Neural cell (in vitro differentiated cells): ENCODE results near the gene TMCC1. TPM values are rescaled to one million over a fixed set of nuclear protein-coding genes. Genes with fewer than 3 reads are reported as not detected.
"Not testable (repeated sequence)": the region's sequence is repeated elsewhere in the genome, so short reads cannot be mapped to it uniquely, and the experiment has no call there.

Experiments
- H2AFZ ChIP-seq: fragments of 200-600, 300-800 bp; sonication (generic), shearing (Covaris generic); 2 replicates; pipeline ENCODE4 v1.6.0; 2014; ENCODE audit warnings: low read depth, mild to moderate bottlenecking, antibody characterized with exemption, low read length, moderate library complexity
- H3F3A ChIP-seq: fragments of 200-600 bp; shearing (Covaris generic); 2 replicates; pipeline ENCODE4 v1.6.1; 2016; ENCODE audit warnings: mild to moderate bottlenecking, moderate library complexity, mixed read lengths, antibody characterized with exemption, low read length; ENCODE audit not compliant: insufficient read depth, poor library complexity, severe bottlenecking
- H3K27ac ChIP-seq: fragments of 200-600, 300-800 bp; sonication (generic), shearing (Covaris generic); 2 replicates; pipeline ENCODE4 v1.5.1; 2014; ENCODE audit warnings: mild to moderate bottlenecking, low read length, moderate library complexity
- H3K27me3 ChIP-seq: fragments of 300-800, 200-600 bp; sonication (generic), shearing (Covaris generic); 2 replicates; pipeline ENCODE4 v1.6.0; 2014; ENCODE audit warnings: mild to moderate bottlenecking, low read depth, low read length, moderate library complexity; ENCODE audit not compliant: insufficient read depth
- H3K36me3 ChIP-seq: fragments of 300-800, 200-600 bp; sonication (generic), shearing (Covaris generic); 2 replicates; pipeline ENCODE4 v1.5.1; 2014; ENCODE audit warnings: mild to moderate bottlenecking, antibody characterized with exemption, low read length, moderate library complexity; ENCODE audit not compliant: insufficient read depth
- H3K4me2 ChIP-seq: fragments of 300-800, 200-600 bp; sonication (generic), shearing (Covaris generic); 2 replicates; pipeline ENCODE4 v1.6.0; 2014; ENCODE audit warnings: mild to moderate bottlenecking, low read length
- H3K4me3 ChIP-seq: fragments of 300-800, 200-600 bp; sonication (generic), shearing (Covaris generic); 2 replicates; pipeline ENCODE4 v1.5.1; 2014; ENCODE audit warnings: mild to moderate bottlenecking, low read length, moderate library complexity
- H3K79me2 ChIP-seq: fragments of 200-600 bp; shearing (Covaris generic); replicated peaks from 2 replicates; pipeline ENCODE4 v1.6.0; 2014; ENCODE audit warnings: mild to moderate bottlenecking, low read length, moderate library complexity; ENCODE audit not compliant: insufficient read depth
- H3K9ac ChIP-seq: fragments of 300-800, 200-600 bp; sonication (generic), shearing (Covaris generic); 2 replicates; pipeline ENCODE4 v1.6.1; 2016; ENCODE audit warnings: mild to moderate bottlenecking, low read length, mixed read lengths
- H3K9me2 ChIP-seq: fragments of 200-600 bp; shearing (Covaris generic); 2 replicates; pipeline ENCODE4 v1.6.1; 2016; ENCODE audit warnings: mild to moderate bottlenecking, low read length, mixed read lengths; ENCODE audit not compliant: insufficient read depth
- H3K9me3 ChIP-seq: fragments of 200-600, 300-800 bp; sonication (generic), shearing (Covaris generic); 2 replicates; pipeline ENCODE4 v1.6.1; 2016; ENCODE audit warnings: mild to moderate bottlenecking, mixed run types, low read length, moderate library complexity, mixed read lengths
- H4K20me1 ChIP-seq: fragments of 200-600 bp; shearing (Covaris generic); 2 replicates; pipeline ENCODE4 v1.6.1; 2016; ENCODE audit warnings: mild to moderate bottlenecking, mixed run types; ENCODE audit not compliant: insufficient read depth
- EP300 ChIP-seq: fragments of 450-650 bp; conservative IDR thresholded peaks from 2 replicates; pipeline ENCODE4 v1.6.1; 2014; ENCODE audit warnings: antibody characterized with exemption, mild to moderate bottlenecking, moderate library complexity; ENCODE audit not compliant: poor library complexity, severe bottlenecking
- EZH2 ChIP-seq: fragments of 200-600, 300-800 bp; shearing (Covaris generic), sonication (generic); IDR thresholded peaks from 2 replicates; pipeline ENCODE4 v1.6.1; 2014; ENCODE audit warnings: antibody characterized with exemption, low read length, borderline replicate concordance, mild to moderate bottlenecking; ENCODE audit not compliant: insufficient read depth, poor library complexity, severe bottlenecking
- MXI1 ChIP-seq: fragments of 450-650 bp; conservative IDR thresholded peaks from 2 replicates; pipeline ENCODE4 v1.6.1; 2014; ENCODE audit warnings: antibody characterized with exemption, mild to moderate bottlenecking; ENCODE audit not compliant: poor library complexity, severe bottlenecking
- POLR2AphosphoS5 ChIP-seq: IDR thresholded peaks from 2 replicates; pipeline ENCODE4 v1.6.1; 2012
- RAD21 ChIP-seq: fragments of 450-650 bp; conservative IDR thresholded peaks from 2 replicates; pipeline ENCODE4 v1.6.1; 2014; ENCODE audit warnings: antibody characterized with exemption, mild to moderate bottlenecking, moderate library complexity
- REST ChIP-seq: IDR thresholded peaks from 2 replicates; pipeline ENCODE4 v1.6.1; 2012; ENCODE audit warnings: borderline replicate concordance
- SMC3 ChIP-seq: fragments of 450-650 bp; conservative IDR thresholded peaks from 2 replicates; pipeline ENCODE4 v1.6.1; 2014; ENCODE audit warnings: antibody characterized with exemption, mild to moderate bottlenecking, moderate library complexity; ENCODE audit not compliant: poor library complexity
- TAF1 ChIP-seq: IDR thresholded peaks from 2 replicates; pipeline ENCODE4 v1.6.1; 2012; ENCODE audit warnings: low read depth
- polyA plus RNA-seq: library from polyadenylated mRNA; depleted of rRNA; stranded (reverse); fragments of >200 nt; gene quantifications from 2 replicates; pipeline ENCODE4 v1.2.3, GENCODE V29; 2014
- TF ChIP-seq, protein P1 (sequence below): fragments of 450-650 bp; IDR thresholded peaks from 2 replicates; pipeline ENCODE4 v1.5.1; 2014; ENCODE audit warnings: antibody characterized with exemption, mild to moderate bottlenecking, moderate library complexity; ENCODE audit not compliant: poor library complexity, severe bottlenecking

TMCC1 gene
- polyA plus RNA-seq, 1 donor from 2014 or later, result 25.0 TPM

- not testable (repeated sequence) for H3K9me2 ChIP-seq, H3F3A ChIP-seq, H3K4me3 ChIP-seq, H4K20me1 ChIP-seq, H3K27me3 ChIP-seq, H3K4me2 ChIP-seq, H3K9me3 ChIP-seq, H3K36me3 ChIP-seq, H3K27ac ChIP-seq, H3K79me2 ChIP-seq, H3K9ac ChIP-seq, H2AFZ ChIP-seq
Observed at GRCh38 chr3:129901272-129901671, 7.8 kb upstream of the TMCC1 start.

DNA sequence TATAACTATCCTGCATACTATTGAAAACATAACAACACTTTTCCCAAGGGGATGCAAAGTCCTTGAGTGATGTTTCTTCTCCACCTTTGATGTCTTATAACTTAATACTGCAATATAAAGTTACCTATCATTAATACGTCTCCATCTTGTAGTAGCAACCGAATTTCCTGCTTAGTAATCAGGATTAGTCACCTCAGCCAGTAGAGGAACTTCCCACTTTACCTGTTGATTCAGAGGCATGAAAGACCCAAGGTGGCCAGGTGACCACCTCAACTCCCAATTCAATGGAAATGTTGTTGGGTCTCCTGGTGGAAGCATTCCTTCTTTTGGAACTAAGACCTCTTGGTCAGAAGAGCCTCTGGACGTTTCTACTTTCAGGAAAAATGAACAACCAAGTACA, 3.5 kb upstream of the TMCC1 start:
- Histone ChIP-seq H3K79me2 (peaks cover 5% of the 10 kb centered on the region), H3K9me3 (no peaks in the 10 kb centered on the region), H3K4me3 (no peak overlapping the region), H4K20me1 (no peaks in the 10 kb centered on the region), H3K9me2 (no peaks in the 10 kb centered on the region), H3K27ac (no peak overlapping the region), H3K27me3 (no peaks in the 10 kb centered on the region), H3K9ac (no peak overlapping the region), H3F3A (no peaks in the 10 kb centered on the region), H3K36me3 (no peaks in the 10 kb centered on the region), H3K4me2 (no peak overlapping the region), H2AFZ (no peak overlapping the region)
- TF ChIP-seq TAF1 (no peak), REST (no peak), MXI1 (no peak), EZH2 (no peak), EP300 (no peak), POLR2AphosphoS5 (no peak), SMC3 (no peak), RAD21 (no peak)
- TF ChIP-seq, protein P1, sequence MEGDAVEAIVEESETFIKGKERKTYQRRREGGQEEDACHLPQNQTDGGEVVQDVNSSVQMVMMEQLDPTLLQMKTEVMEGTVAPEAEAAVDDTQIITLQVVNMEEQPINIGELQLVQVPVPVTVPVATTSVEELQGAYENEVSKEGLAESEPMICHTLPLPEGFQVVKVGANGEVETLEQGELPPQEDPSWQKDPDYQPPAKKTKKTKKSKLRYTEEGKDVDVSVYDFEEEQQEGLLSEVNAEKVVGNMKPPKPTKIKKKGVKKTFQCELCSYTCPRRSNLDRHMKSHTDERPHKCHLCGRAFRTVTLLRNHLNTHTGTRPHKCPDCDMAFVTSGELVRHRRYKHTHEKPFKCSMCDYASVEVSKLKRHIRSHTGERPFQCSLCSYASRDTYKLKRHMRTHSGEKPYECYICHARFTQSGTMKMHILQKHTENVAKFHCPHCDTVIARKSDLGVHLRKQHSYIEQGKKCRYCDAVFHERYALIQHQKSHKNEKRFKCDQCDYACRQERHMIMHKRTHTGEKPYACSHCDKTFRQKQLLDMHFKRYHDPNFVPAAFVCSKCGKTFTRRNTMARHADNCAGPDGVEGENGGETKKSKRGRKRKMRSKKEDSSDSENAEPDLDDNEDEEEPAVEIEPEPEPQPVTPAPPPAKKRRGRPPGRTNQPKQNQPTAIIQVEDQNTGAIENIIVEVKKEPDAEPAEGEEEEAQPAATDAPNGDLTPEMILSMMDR, result no peak
